Measurements from ENCODE around the gene MPPED1. TPM values are rescaled to one million over a fixed set of nuclear protein-coding genes. Genes with fewer than 3 reads are reported as not detected.

The MPPED1 gene
- polyA plus RNA-seq, 12 donors, result 0.31 to 25.8 (median 0.70) TPM; not detected in 2

DNA sequence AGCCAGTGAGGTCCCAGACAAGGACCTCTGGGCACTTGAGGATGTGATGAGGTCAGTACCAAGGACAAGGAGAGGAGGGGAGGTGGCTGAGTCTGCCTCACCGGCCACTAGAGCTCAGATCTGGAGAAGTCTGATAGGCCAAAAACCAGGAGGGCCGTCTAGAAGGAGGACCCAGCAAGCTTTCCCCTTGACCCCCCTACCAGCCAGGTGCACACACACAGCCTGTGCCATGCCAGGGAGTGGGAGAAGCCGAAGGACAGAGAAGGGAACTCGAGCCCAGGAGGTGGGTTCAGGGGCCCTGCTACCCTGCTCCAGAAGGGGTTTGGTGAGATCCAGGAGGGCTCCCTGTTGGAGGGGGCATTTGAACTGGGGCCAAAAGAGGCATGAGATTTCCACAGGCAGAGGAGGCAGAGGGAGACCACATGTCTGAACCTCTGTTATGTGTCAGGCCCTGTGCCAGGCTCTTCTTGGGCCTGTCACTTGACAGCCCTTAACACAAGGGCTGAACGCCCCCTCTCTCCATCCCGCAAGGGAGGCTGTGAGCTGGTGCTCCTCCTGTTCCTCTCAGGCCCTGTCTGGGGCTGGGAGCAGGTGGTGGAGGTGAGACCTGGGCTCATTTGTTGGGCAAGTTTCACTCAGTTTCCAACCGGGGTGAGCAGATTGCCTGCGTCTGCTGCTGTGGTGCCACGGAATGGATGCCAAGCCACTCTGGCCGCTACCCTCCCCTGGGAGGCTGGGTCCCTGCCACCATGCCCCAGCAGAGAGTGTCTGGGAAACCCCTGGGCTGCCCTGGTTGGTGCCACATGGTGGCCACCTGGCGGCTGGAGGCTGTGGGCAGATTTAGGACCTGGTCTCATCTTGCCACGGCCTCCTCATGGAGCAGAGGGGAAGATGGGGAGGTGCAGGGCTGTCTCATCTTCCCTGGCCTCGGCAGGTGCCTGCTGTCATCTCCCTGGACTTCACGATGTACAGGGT lies 65.2 kb downstream of the MPPED1 start:
- no peak for DNase-seq

DNA sequence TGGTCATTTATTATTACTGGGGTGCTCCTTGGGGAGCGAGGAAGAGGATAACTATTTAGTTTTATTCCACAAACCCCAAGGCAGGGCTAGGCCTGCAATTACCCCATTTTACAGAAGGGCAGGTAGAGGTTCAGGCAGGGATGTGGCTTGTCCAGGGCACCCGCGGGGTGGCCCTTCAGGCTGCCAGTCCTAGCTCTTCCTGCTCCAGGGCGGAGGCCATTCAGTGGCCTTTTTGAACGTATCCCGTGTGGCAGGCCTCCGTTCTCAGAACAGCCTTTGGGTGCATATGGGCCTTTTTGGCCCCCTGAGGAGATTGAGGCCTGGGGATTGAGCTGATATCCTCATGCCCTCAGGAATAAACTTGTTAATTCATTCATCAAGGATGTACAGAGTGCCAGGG lies 66.2 kb downstream of the MPPED1 start:
- no peak for DNase-seq

DNA sequence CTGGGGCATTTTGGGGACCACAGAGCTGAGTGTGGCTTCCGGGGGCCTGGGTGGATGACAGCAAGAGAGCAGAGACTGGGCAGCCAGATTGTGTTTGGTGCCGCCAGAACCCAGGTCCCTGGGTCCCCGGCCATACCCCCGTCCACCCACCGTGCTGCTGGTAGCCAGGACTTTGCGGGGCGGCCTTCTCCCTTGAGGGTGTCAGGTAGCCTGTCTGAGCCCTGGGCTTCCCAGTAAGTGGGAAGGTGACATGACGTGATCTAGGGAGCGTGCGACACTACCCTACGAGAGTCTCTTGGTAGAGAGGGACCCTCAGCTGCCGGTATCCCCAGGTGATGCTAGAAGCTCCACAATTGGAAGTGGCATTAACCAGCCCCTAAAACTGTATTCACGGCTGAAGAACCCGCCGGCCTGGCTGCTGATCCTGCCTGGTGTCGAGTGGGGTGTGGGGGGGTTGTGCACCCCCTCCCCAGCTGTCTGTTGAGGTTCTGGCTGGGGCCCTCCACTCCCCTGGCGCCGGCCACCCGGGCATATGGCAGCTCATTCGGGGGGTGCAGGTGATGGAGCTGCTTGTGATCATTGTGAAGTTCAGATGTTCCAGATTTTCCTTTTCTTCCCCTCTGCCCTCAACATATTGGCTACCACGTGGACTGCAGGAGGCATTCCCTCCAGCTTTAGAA lies 66.9 kb downstream of the MPPED1 start:
- DNase-seq, result no peak

DNA sequence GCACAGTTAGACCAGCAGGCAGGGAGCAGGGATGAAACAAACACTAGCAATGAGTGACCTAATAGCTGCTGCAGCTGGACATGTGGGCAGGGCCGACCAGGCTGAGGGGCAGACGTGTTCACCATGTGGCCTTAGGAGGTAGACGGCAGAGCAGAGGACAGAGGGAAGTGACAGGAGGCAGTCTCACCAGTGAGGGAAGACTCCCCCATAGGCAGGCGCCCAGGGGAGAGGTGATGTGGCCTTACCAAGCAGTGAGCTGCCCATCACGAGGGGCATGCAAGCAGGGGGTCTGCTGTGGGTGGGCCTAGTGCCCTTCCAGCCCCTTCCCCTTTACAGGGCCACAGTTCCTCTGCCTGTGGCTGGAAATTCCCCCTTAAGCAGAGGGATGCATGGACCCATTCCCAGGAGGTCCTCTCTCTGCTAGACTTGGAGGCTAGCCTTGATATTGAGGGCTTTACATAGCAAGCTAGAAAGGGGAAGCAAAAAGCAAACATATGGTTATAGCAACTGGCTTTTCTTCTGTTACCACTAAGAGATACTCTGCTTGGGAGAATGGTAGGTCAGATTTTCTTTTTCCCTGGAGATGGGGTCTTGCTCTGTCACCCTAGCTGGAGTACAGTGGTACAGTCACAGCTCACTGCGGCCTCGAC lies 67.6 kb downstream of the MPPED1 start:
- no peak for DNase-seq

DNA sequence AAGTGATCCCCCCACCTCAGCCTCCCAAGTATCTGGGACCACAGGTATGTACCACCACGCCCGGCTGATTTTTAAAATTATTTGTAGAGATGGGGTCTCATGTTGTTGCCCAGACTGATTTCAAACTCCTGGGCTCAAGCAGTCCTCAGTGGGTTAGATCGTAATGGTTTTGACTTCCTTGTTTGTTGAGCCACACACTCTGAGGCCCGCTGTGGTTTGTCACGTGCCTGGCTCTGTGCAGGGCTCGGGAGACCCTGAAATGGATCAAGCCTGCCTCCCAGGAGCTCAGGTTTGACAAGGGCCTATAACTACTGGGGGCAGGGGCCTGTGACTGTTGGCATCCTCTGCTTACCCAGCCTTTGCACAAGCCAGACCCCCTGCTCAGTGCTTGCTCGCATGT lies 68.1 kb downstream of the MPPED1 start:
- DNase-seq, result no peak

DNA sequence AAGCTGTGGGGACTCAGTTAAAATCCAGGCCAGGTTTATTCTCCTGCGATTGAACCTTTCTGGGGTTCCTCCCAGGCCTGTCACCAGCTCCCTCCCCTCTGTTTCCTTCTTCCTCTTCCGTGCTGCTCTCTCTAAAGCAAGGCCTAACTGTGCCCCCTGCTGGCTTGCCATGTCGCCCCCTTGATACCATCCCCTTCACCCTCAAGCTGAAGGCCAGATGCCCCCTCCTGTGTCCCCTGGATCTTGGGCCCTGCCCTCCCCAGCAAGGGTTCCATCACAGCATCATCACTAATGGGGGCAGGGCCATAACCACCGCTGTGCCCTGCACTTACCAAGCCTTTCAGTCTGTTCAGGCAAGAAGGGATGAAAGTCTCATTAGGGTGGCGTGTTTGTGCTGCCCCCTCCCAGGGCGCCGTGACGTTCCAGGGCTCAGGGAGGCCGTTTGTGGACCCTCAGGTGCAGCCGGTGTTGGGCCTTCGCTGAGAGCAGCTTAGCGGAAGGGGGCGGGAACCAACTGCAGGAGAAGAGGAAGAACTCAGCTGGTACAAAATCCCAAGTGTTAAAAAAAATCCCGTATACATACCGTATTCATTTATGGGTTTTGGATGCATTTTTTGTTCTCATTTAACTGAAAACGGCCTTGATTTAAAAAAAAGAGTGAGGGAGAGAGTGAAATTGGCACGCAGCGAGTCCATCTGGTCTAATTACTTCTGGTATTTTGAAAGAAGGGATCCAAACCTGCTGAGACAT lies 69.9 kb downstream of the MPPED1 start:
- DNase-seq, result peak; percentile 21

DNA sequence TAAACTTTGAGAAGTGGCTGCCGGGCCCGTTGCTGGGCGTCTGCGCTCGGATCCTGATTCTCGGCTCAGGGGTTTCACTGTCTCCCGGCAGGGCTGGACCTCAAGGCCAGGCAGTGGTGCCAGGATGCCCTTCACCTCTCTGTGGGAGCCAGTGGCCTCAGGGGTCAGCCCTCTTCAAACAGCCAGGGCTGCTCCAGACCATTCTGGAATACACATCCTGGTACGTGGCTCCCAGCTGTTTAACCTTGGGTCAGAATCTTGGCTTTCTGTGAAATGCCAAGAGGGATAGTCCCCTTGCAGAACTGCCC lies 70.5 kb downstream of the MPPED1 start:
- no peak for DNase-seq

DNA sequence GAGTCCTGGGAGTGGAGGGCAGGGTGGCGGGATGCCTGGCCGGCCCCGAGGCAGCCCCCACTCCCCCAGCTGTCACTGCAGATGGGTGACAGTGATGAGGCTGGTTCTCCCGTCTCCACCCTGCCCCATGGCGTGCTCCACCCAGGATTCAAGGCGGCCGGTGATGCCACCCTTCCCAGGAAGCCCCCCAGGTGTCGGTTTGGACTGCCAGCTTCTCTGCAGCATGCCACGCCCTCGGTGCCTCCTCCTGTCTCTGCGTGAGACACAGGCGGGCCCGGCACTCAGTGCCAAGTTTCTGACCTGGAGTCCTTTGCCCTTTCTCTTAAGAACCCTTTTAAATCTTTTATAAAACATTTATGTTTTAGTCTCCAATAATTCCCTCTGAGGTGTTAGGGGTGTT lies 71.5 kb downstream of the MPPED1 start:
- no peak for DNase-seq

DNA sequence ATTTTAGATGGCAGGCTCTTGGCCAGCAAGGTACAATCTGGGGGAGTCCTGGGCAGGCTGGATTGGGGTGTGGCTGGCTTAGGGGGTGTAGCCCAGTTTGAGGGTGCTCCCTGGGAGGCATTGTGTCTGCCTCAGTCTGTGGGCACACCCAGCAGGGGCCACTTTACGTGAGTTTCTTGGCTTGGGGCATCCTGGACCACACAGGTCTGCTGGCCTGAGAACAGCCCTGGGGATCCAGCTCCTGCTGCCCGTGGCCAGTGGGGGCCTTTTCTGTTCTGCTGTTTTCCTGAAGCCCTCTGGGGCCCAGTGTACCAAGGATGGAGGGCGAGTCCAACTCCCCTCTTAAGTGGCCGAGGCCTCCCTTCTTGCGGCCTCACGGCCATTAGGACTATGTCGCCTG lies 71.9 kb downstream of the MPPED1 start:
- no peak for DNase-seq

DNA sequence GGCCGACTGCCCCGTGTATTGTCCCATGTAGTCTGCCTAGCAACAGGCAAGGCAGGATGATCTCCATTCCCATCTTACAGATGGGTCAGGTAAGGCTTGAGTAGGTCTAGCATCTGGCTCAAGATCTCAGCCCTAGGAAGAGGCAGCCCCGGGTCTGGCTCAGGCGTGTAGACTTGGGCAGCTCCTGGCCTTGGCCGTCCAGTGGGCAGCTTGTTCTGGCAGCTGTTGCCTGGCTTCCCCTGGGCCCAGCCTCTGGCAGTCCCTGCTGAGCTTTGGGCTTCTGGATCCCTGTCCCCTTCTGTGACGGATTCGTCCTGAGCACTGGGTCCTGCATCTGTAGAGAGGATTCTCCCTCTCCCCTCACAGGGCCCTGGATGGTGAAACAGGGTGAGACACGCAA lies 72.4 kb downstream of the MPPED1 start:
- no peak for DNase-seq

DNA sequence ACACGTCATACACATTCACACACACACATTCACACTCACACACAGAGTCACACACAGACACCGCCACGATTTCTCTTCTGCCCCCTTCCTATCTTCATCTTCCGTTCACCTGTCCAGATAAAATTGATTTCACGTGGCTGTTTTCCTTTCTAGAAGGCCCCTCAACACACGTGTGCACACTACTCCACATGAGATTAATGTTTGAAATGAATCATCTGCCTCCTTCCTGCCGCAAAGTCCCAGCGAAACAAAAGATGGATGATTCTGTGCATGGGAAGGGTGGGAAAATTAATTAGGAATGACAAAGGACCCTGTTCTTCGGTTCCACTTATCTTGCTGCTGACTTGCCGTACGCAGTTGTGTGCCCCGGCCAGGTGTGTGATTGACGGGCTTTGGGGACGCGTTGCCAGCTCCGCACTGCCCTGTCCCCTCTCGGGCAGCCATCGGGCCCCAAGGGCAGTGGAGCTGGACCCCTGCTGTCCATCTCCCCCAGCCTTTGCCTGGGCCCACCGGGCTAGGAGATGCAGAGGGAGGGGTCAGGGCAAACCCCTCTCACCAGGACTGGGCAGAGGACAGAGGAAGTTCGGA lies 73.8 kb downstream of the MPPED1 start:
- DNase-seq, result no peak

DNA sequence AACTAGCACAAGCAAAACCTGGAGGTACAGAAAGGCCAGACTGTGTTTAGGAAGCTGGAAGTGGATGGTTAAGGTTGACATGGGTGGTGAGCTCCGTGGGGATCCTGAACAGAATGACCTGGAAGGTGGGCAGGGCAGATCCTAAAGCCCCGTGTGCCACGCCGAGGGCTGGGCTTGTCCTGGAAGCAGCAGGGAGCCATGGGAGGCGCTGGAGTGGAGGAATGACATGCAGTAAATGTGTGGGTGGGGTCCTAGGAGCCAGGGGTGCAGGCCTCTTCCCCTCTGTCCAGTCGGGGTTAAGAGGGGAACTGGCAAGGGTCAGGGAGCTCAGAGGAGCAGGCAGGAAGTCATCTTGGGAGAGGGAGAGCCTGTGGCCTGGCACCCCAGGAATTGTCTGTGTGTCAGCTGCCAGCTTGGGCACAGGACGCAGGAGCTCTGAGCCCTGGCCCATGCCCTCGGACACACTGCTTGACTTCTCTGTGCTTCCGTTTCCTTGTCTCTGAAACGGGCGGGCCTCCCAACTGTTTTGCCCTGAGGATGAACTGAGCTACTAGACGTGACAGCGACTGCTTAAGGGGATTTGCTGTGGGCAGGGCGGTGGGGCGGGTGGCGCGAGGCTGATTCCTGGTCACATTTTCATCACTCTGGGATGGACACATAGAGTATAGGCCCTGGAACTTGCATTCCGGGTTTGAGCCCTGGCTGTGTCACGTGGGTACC lies 75.7 kb downstream of the MPPED1 start:
- DNase-seq, result no peak

DNA sequence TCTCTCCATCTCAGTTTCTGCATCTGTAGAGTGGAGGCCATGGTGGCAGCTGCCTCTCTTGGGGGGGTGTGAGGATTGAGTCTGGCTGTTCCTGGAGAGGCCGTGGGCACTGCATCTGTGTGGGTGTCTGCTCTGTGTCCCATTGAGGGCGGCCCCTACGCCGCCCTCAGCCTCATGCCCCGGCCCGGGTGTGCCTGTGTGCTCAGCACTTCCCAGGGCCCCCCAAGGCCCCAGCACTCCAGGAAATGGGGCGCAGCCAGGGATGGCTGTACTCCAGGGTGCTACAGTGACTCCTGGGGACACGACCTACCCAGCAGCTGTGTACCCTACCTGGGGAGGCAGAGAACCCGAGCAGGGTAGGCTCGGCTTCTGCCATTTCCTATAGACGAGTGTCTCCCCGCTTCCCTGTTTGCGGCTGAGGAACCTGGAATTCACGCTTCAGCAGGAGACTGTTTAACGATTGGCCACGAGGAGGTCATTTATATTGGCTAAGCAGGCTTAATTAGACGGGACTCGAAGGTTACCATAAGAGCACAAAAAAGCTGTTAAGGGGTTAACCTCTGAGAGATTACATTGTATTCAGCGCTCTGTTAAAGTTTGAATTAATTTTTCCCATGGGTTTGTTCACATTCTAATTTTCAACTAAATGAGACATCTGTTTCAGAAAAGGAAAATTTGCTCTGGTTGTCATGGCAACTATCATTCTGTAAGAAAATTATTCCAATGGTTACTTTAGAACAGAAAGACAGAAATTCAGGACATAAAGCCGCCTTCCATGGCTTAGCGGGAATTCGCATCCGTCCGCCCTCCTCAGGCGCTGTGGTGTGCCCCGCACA lies 76.4 kb downstream of the MPPED1 start:
- DNase-seq, result peak; percentile 28

DNA sequence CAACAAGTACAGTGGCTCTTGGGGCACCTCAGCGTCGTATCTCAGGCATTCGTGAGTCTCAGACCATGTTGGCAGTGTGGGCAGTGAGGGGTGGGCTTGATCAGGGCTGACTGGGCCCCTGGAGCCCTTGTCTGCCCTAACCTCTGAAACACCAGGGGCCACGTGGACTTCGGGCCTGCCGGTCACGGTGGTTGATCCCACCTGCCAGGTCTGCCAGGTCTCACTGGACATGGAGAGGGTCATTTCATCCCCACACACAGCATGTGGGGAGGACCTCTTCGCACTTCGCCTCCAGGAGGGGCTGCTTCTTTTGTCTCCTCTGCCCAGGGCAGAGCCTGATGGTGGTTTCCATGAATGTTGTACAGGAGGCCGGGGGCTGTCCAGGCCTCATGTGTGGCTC lies 77.1 kb downstream of the MPPED1 start:
- no peak for DNase-seq

DNA sequence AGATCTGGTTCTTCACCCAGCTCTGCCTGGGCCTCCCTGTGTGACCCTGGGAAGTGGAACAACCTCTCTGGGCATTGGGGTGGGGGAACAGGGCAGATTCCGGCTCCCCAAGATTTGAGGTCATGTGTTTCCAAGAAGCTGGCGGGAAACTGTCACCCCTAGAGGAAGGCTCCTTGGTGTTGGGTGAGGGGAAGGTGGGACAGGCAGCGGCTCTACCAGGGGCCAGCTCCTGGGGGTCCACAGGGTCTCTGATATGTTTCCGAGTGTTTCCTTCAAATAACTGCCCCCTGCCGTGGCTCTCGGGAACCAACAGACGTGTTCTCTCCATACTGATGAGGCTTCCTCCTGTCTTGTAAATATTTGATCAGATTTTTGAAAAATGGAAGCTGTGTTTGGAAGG lies 78.5 kb downstream of the MPPED1 start:
- DNase-seq, result no peak

DNA sequence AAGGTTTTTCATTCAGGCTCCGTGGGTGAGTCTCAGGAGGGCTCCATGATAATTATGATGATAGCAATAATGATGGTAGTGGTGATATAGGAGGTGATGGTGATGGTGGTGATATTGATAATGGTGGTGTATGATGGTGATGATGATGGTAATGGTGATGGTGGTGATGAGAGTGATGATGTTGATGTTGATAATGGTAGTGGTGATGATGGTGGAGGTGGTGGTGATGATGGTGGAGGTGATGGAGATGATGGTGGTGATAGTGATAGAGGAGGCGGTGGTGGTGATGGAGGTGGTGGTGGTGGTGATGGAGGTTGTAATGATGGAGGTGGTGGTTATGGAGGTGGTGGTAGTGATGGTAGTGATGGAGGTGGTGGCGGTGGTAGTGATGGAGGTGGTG lies 79.4 kb downstream of the MPPED1 start:
- DNase-seq, result no peak

DNA sequence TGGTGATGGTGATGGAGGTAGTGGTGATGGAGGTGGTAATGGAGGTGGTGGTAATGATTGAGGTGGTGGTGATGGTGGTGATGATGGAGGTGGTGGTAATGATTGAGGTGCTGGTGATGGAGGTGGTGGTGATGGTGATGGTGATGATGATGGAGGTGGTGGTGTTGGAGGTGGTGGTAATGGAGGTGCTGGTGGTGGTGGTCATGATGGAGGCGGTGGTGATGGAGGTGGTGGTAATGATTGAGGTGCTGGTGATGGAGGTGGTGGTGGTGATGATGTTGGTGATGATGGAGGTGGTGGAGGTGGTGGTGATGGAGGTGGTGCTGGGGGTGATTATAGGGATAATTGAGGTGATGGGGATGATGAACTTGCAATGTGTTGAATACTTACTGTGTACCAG lies 79.9 kb downstream of the MPPED1 start:
- DNase-seq, result no peak

DNA sequence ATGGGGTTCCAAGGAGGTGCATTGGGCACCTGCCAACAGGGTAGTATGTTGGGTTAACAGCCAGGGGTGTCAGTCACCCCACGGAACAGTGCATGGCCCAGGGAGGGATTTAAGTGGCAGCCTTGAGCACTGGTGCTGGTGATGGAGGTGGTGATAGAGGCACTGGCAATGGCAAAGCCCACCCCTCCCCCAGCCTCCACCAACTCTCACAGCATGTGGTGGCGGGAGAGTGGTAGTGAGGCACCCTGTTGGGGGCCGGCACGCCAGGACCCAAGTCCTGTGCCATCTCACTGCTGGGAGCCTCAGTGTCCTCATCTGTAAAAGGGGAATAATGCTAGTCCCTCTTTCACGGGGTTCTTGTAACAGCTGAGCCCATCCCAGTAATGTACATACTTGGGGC lies 81.5 kb downstream of the MPPED1 start:
- no peak for DNase-seq

DNA sequence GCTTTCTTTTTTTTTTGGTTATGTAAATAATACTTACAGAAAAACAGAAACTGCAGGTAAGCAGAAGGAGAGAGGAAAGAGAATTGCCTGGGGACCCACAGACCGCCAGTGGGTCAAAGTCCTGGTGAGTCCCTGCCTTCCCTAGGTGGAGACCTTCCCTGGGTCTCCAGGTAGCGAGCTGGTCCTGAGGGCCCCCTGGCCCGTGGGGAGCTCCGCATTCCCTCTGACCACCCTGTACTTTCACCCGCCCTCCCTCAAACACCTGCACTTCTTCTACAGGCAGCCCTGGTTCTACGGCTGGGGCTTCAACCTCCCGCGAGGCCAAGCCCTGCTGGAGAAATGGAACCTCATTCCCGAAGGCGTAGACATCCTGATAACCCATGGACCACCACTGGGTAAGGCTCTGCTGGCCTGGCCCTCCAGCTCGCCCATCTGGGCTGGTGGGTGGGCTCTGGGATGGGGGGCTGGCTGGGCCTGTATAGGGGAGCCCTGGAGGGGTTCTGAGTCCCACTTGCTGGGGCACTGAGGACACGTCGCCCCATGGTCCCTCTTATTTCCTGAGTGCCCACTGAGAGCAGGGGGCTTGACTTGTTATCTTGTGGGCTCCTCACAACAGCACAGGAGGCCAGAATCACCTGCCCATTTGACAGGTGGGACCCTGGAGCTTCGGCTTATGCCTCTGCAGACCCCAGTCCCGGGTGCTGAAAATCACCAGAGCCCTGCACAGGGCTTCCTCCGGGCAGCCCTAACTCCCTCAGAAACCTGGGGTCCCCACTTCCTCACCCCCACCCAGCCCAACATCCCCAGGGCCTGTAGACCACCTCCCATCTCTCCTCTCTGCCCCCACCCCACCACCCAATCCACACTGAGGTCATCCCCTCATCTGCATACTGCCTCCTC lies 86.4 kb downstream of the MPPED1 start:
- no peak for DNase-seq
